ENCODE measurements around the gene SEMA3C. TPM values are rescaled to one million over a fixed set of nuclear protein-coding genes. Genes with fewer than 3 reads are reported as not detected.

The SEMA3C gene
- total RNA-seq, 1 donor from 2014 or later: not detected

- intact Hi-C loops (cut with micrococcal nuclease): no loop called here
- Mint-ChIP-seq H3K27ac (no peak overlapping the region), H3K27me3 (ENCODE audit: insufficient read depth) (peaks cover 40% of the 10 kb centered on the region), H3K9me3 (no peaks in the 10 kb centered on the region), H3K4me1 (ENCODE audit: low read depth) (peaks cover 7% of the 10 kb centered on the region), H3K4me3 (no peak overlapping the region), H3K36me3 (ENCODE audit: low read depth) (no peaks in the 10 kb centered on the region)
- DNase-seq (ENCODE audit: low spot score): no peak
Measured at GRCh38 chr7:80921130-80921529, 2.3 kb upstream of the SEMA3C start.

DNA sequence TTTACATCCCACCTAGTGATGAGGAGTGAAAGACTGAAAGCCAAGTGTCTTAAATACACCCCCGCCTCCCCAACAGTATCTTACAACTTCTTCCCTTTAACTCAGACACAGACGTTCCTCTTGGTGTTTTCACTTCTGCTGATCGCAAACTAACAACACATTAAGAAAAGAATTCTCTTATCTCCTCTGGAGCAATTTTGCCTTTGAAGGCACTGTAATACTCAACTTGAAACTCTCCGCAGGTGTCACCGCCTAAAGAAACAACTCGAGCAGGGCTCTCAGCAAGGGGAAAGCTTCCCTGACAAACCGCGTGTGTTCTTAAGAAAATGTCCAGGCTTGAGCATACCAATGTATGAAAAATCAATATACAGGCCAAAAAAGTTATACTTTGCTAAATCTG is 452 bp downstream of the SEMA3C start:
- intact Hi-C loops (cut with micrococcal nuclease): no loop called here
- DNase-seq (ENCODE audit: low spot score): no peak

GRCh38 chr7:80916770-80917741 is 1.8 kb downstream of the SEMA3C start:
- H3K9me3 Mint-ChIP-seq: no peaks in the 10 kb centered on the region
- H3K4me1 Mint-ChIP-seq (ENCODE audit: low read depth): peaks cover 7% of the 10 kb centered on the region
- DNase-seq (ENCODE audit: low spot score): no peak
- no peaks in the 10 kb centered on the region for H3K36me3 Mint-ChIP-seq (ENCODE audit: low read depth)
- H3K4me3 Mint-ChIP-seq: no peak overlapping the region
- intact Hi-C loops (cut with micrococcal nuclease): no loop called here
- H3K27ac Mint-ChIP-seq: no peak overlapping the region
- peaks cover 36% of the 10 kb centered on the region for H3K27me3 Mint-ChIP-seq (ENCODE audit: insufficient read depth)

More for the DNA sequence above, 452 bp downstream of the SEMA3C start:
- H3K27me3 Mint-ChIP-seq (ENCODE audit: insufficient read depth): peaks cover 40% of the 10 kb centered on the region
- H3K4me3 Mint-ChIP-seq: peak overlapping the region; percentile 31
- no peaks in the 10 kb centered on the region for H3K9me3 Mint-ChIP-seq
- no peaks in the 10 kb centered on the region for H3K36me3 Mint-ChIP-seq (ENCODE audit: low read depth)
- H3K27ac Mint-ChIP-seq: no peak overlapping the region
- peaks cover 7% of the 10 kb centered on the region for H3K4me1 Mint-ChIP-seq (ENCODE audit: low read depth)

DNA sequence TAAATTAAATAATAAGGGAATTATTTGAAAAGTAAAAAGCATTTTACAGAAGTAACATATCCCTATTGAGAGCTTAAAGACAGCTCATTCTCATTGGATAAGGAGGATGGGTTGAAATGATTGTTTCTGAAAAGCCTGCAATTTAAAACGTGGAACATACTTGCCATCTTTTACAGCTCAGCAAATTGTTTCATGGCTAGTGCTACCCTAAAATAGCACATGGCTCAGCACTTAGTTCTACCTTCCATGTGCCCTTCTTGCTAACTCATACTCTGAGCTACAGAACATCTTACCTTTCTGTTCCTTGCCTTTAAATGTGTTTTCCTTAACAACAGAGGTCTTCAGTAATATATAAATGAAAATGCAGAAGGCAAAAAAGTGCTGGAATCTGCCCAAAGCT is 8.6 kb downstream of the SEMA3C start:
- no peak for DNase-seq (ENCODE audit: low spot score)
- no peaks in the 10 kb centered on the region for H3K4me1 Mint-ChIP-seq (ENCODE audit: low read depth)
- no peaks in the 10 kb centered on the region for H3K27me3 Mint-ChIP-seq (ENCODE audit: insufficient read depth)
- no peaks in the 10 kb centered on the region for H3K36me3 Mint-ChIP-seq (ENCODE audit: low read depth)
- no peak overlapping the region for H3K4me3 Mint-ChIP-seq
- H3K27ac Mint-ChIP-seq: no peak overlapping the region
- no peaks in the 10 kb centered on the region for H3K9me3 Mint-ChIP-seq
- intact Hi-C loops (cut with micrococcal nuclease): no loop called here

- H3K9me3 Mint-ChIP-seq: no peaks in the 10 kb centered on the region
- H3K4me1 Mint-ChIP-seq (ENCODE audit: low read depth): no peaks in the 10 kb centered on the region
- H3K27ac Mint-ChIP-seq: no peak overlapping the region
- no peaks in the 10 kb centered on the region for H3K36me3 Mint-ChIP-seq (ENCODE audit: low read depth)
- H3K4me3 Mint-ChIP-seq: no peak overlapping the region
- intact Hi-C loops (cut with micrococcal nuclease): no loop called here
- H3K27me3 Mint-ChIP-seq (ENCODE audit: insufficient read depth): no peaks in the 10 kb centered on the region
- no peak for DNase-seq (ENCODE audit: low spot score)
Measured at GRCh38 chr7:80908360-80908797, 10.5 kb downstream of the SEMA3C start.

GRCh38 chr7:80907612-80908011 is 11.2 kb downstream of the SEMA3C start:
- no peaks in the 10 kb centered on the region for H3K36me3 Mint-ChIP-seq (ENCODE audit: low read depth)
- H3K9me3 Mint-ChIP-seq: no peaks in the 10 kb centered on the region
- no peaks in the 10 kb centered on the region for H3K4me1 Mint-ChIP-seq (ENCODE audit: low read depth)
- H3K27me3 Mint-ChIP-seq (ENCODE audit: insufficient read depth): no peaks in the 10 kb centered on the region
- intact Hi-C loops (cut with micrococcal nuclease): no loop called here
- H3K4me3 Mint-ChIP-seq: no peak overlapping the region
- no peak for DNase-seq (ENCODE audit: low spot score)
- H3K27ac Mint-ChIP-seq: no peak overlapping the region

- intact Hi-C loops (cut with micrococcal nuclease): no loop called here
- no peak overlapping the region for H3K4me3 Mint-ChIP-seq
- no peaks in the 10 kb centered on the region for H3K36me3 Mint-ChIP-seq (ENCODE audit: low read depth)
- H3K9me3 Mint-ChIP-seq: no peaks in the 10 kb centered on the region
- no peak for DNase-seq (ENCODE audit: low spot score)
- H3K4me1 Mint-ChIP-seq (ENCODE audit: low read depth): no peaks in the 10 kb centered on the region
- no peaks in the 10 kb centered on the region for H3K27me3 Mint-ChIP-seq (ENCODE audit: insufficient read depth)
- no peak overlapping the region for H3K27ac Mint-ChIP-seq
Measured at GRCh38 chr7:80907141-80907601, 11.7 kb downstream of the SEMA3C start.

- H3K36me3 Mint-ChIP-seq (ENCODE audit: low read depth): no peaks in the 10 kb centered on the region
- H3K27ac Mint-ChIP-seq: no peak overlapping the region
- H3K27me3 Mint-ChIP-seq (ENCODE audit: insufficient read depth): no peaks in the 10 kb centered on the region
- DNase-seq (ENCODE audit: low spot score): no peak
- H3K4me1 Mint-ChIP-seq (ENCODE audit: low read depth): no peaks in the 10 kb centered on the region
- intact Hi-C loops (cut with micrococcal nuclease): no loop called here
- no peak overlapping the region for H3K4me3 Mint-ChIP-seq
- H3K9me3 Mint-ChIP-seq: no peaks in the 10 kb centered on the region
Measured at GRCh38 chr7:80905334-80905733, 13.5 kb downstream of the SEMA3C start.

DNA sequence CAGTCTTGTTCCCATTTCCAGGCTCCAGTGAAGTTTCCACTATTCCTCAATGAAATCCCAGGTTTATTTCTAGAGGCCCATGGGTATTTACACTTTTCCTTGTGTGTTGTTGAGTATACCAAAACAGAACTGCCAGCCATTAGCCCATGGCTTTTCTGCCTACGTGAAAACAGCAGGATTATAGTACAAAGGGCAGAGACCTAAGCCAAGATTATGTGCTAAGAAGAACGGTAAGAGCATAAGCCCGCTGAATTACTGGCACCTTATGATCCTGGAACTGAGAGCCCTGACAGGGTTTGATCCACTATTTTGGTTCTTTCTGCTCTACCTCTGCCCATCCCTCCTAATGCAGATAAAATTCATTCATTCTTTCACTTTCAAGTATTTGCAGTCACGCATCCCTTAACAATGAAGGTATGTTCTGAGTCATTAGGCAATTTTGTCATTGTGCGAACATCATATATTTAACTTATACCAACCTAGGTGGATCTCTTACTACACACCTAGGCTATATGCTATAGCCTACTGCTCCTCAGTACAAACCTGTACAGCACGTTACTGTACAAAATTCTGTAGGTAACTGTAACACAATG is 16.0 kb downstream of the SEMA3C start:
- intact Hi-C loops (cut with micrococcal nuclease): no loop called here
- Mint-ChIP-seq H3K4me1 (ENCODE audit: low read depth) (no peaks in the 10 kb centered on the region), H3K27me3 (ENCODE audit: insufficient read depth) (no peaks in the 10 kb centered on the region), H3K9me3 (no peaks in the 10 kb centered on the region), H3K4me3 (no peak overlapping the region), H3K27ac (no peak overlapping the region), H3K36me3 (ENCODE audit: low read depth) (no peaks in the 10 kb centered on the region)
- DNase-seq (ENCODE audit: low spot score): no peak

DNA sequence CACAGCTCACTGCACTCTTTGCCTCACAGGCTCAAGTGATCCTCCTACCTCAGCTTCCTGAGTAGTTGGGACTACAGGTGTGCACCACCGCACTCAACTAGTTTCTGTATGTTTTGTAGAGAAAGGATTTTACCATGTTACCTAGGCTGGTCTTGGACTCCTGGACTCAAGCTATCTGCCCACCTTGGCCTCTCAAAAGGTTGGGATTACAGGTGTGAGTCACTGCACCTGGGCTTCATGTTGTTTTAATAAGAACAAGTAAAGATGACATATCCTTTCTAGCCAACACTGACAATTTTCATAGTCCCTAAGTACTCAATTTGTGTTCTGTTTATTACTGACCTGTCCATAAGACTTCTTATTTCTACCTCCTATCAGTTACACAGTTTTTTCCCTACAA is 16.8 kb downstream of the SEMA3C start:
- H3K27ac Mint-ChIP-seq: no peak overlapping the region

GRCh38 chr7:80900583-80901576 is 18.0 kb downstream of the SEMA3C start:
- H3K36me3 Mint-ChIP-seq (ENCODE audit: low read depth): no peaks in the 10 kb centered on the region
- DNase-seq (ENCODE audit: low spot score): no peak
- H3K27me3 Mint-ChIP-seq (ENCODE audit: insufficient read depth): no peaks in the 10 kb centered on the region
- intact Hi-C loops (cut with micrococcal nuclease): no loop called here
- no peak overlapping the region for H3K4me3 Mint-ChIP-seq
- no peak overlapping the region for H3K27ac Mint-ChIP-seq
- no peaks in the 10 kb centered on the region for H3K4me1 Mint-ChIP-seq (ENCODE audit: low read depth)
- H3K9me3 Mint-ChIP-seq: no peaks in the 10 kb centered on the region

More for the DNA sequence above, 16.8 kb downstream of the SEMA3C start:
- H3K4me1 Mint-ChIP-seq (ENCODE audit: low read depth): no peaks in the 10 kb centered on the region
- no peak overlapping the region for H3K4me3 Mint-ChIP-seq
- DNase-seq (ENCODE audit: low spot score): no peak
- H3K36me3 Mint-ChIP-seq (ENCODE audit: low read depth): no peaks in the 10 kb centered on the region
- H3K27me3 Mint-ChIP-seq (ENCODE audit: insufficient read depth): no peaks in the 10 kb centered on the region
- no peaks in the 10 kb centered on the region for H3K9me3 Mint-ChIP-seq
- intact Hi-C loops (cut with micrococcal nuclease): no loop called here

DNA sequence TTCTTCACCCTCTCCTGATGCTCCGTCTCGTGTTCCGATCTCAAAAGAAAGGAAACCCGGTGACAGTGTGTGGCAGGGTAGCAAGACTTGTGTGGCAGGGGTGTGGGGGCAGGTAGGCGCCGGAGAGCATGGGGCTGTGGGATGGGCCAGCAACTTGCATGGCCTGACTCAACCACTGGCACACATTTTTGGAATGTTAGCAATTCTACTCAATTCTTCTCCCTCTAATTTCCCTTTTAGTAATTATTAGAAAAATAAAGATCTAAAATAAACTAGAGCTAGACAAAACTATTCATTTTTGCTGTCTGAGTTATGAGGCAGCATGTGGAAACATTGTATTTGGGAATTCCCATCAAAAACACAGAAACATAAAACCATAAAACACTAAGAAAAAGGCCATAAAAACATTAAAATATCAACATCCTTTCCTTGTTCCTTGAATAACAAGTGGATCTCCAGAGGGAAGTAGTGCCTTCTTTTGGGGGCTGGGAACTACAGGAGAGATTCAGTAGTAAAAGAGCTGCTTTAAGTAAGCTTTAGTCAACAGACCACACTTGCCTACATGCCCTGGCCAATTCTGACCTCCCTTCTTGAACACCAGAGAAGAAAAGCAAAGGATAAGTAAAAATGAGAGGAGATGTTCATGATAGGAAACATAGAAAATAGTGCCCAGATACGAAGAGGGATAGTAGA is 21.8 kb downstream of the SEMA3C start:
- Mint-ChIP-seq H3K4me3 (no peak overlapping the region), H3K9me3 (no peaks in the 10 kb centered on the region)

More for the DNA sequence above, 21.8 kb downstream of the SEMA3C start:
- H3K36me3 Mint-ChIP-seq (ENCODE audit: low read depth): no peaks in the 10 kb centered on the region
- no peaks in the 10 kb centered on the region for H3K4me1 Mint-ChIP-seq (ENCODE audit: low read depth)
- H3K27me3 Mint-ChIP-seq (ENCODE audit: insufficient read depth): no peaks in the 10 kb centered on the region
- intact Hi-C loops (cut with micrococcal nuclease): no loop called here
- H3K27ac Mint-ChIP-seq: no peak overlapping the region
- no peak for DNase-seq (ENCODE audit: low spot score)

All from activated T-helper 1 cell treated with anti-CD3 and anti-CD28 coated beads, Interleukin-12 subunit alpha, Interleukin-12 subunit beta, Interleukin-2, Interleukin-4 antibody, amounts not matched to agents 30 ng/mL and 10 ng/mL and 1 ng/mL, durations not matched to agents 14 hours and 24 hours and 36 hours (primary cell).